GM13977 (cell line): ENCODE data around the gene THAP5.

Source experiments
- DNase-seq: peaks from one replicate; pipeline ENCODE4 v3.0.0; 2012; ENCODE audit warnings: low spot score
- in situ Hi-C: fragments of 300-500 bp; cut with MboI; formaldehyde crosslinking; loops from one replicate; pipeline ENCODE4 v1.12.0; 2022; ENCODE audit warnings: low sequenced_read_pairs, low pct_unique_long_range_greater_than_20kb, mixed read lengths, inconsistent platforms; ENCODE audit not compliant: unreplicated experiment
- TF ChIP-seq, protein P1 (sequence below): IDR thresholded peaks from 2 replicates; pipeline ENCODE4 v1.5.1; 2012; ENCODE audit warnings: mild to moderate bottlenecking, control low read depth; ENCODE audit not compliant: insufficient read depth; ENCODE audit errors: extremely low read depth, missing control alignments

The THAP5 gene

DNA sequence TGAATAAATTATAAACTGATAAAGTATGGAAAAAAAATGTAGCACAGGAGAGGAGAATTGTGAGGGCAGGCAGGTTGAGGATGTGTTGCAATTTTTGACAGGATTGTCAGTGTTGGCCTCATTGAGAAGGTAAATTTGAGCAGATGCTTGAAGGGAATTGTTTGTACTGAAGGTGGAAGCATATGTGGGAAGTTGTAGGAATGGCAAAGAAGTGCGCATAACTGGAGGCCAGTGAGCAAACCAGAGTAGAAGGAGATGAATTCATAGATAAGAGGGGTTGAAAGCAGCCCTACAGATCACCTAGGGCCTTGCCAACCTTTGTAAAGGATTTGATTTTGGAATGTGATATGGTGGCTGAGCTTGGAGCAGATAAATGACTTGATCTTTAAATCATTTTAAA is 6.6 kb upstream of the THAP5 start:
- TF ChIP-seq, protein P1, sequence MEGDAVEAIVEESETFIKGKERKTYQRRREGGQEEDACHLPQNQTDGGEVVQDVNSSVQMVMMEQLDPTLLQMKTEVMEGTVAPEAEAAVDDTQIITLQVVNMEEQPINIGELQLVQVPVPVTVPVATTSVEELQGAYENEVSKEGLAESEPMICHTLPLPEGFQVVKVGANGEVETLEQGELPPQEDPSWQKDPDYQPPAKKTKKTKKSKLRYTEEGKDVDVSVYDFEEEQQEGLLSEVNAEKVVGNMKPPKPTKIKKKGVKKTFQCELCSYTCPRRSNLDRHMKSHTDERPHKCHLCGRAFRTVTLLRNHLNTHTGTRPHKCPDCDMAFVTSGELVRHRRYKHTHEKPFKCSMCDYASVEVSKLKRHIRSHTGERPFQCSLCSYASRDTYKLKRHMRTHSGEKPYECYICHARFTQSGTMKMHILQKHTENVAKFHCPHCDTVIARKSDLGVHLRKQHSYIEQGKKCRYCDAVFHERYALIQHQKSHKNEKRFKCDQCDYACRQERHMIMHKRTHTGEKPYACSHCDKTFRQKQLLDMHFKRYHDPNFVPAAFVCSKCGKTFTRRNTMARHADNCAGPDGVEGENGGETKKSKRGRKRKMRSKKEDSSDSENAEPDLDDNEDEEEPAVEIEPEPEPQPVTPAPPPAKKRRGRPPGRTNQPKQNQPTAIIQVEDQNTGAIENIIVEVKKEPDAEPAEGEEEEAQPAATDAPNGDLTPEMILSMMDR, result no peak
- in situ Hi-C loops, result no loop called here
- no peak for DNase-seq

DNA sequence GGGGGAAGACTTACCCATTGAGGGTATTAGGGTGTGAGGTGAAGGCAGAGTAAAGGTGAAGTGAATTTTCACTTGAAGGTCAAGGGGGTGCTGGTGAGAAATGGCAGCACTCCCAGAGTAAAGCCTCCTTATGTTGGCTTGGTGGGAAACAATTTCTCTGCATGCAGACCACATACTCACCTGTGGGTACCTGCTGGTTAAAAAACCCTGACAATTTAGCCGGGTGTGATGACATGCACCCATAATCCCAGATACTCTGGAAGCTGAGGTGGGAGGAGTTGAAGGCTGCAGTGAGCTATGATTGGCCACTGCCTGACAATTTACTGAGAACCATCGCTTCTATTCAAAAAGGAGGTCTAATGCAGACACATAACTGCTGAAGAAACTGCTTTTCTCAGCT is 5.7 kb upstream of the THAP5 start:
- in situ Hi-C loops, result no loop called here
- no peak for DNase-seq

GRCh38 chr7:108572480-108572879 is 3.0 kb upstream of the THAP5 start:
- TF ChIP-seq, protein P1, result no peak
- in situ Hi-C loops, result no loop called here
- no peak for DNase-seq

More for the DNA sequence above, 5.7 kb upstream of the THAP5 start:
- TF ChIP-seq, protein P1, result no peak

DNA sequence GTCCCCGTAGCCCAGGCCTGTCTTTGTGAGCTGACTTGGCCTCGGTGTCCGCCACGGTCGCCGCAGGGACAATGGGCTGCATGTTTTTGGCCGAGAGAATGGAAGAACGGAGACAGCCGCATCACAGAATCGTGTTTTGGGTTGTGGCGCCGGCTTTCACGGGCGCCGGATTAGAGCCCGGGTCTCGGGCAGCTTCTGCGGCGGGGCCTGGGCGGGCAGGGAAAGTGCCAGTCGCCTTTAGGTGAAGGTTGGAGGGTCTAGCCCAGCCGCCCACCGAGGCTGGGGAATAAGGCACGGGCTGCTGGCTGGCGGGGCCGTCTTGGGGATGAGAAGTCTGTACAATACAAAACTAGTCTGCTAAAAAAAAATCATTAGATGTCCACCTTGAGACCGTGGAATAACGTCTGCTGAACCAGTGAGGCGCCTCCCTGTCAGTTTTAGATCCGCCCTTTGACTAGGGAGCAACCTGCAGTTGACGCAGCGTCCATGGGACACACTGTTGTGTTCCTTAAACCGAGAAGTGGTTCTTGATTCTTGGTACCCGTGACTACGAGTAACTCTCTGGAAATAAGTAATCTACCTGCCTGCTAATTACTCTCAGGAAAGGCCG is 745 bp upstream of the THAP5 start:
- TF ChIP-seq, protein P1, result no peak
- DNase-seq, result peak; percentile 31
- in situ Hi-C loops, result no loop called here

DNA sequence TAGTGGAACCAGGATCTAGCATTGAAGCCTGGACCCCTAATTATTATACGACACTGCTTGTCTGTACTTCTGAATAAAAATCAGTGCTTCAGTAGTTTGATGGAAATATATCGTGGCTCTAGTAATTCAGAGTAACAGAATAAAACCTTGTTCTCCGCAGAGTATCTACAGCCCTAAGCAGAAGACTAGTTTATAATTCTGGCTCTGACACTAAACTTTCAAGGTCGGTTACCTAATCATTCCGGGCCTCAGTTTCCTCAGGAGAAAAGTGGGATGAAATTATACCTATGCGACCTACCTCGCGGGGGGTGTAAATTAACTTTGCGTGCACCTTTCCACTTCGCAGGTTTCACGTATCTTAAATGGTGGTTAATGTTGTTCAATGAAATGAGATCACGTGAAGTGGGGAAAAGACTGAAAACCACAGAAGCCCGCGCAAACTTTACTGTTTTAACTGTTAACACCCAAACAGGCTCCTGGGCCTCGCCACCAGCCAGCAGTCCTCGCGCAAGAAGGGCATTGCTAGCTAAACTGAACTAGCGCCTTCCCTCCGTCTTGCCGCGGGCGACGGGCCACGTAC is 615 bp downstream of the THAP5 start:
- in situ Hi-C loops, result no loop called here
- no peak for DNase-seq
- TF ChIP-seq, protein P1, result no peak

DNA sequence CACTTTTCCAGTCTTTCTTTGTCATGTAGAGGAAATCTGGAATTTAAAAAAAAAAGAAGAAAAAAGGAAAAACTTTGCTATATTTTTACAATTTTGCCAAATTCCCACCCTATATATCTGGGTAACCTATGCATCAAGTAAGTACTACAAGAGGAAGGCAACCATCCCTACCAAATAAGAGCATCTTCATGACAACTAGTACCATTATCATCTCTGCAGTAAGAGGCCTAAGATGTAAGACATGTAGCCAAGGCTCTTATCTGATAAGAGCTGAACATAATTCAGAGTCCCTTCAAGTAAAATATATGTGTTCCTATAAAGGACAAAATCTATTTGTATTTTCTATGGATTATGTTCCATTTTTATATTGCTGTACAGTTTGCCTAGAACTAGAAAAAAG is 3.5 kb downstream of the THAP5 start:
- DNase-seq, result no peak
- TF ChIP-seq, protein P1, result no peak
- in situ Hi-C loops, result no loop called here

- TF ChIP-seq, protein P1, result no peak
- in situ Hi-C loops, result no loop called here
- DNase-seq, result no peak
These were observed 8.4 kb downstream of the THAP5 start for GRCh38 chr7:108561047-108561619.
